HL-60 (cell line): Measurements from ENCODE around the gene GMDS.

ENCODE experiments used
- GABPA ChIP-seq: IDR thresholded peaks from 2 replicates; pipeline ENCODE4 v1.6.1; 2012; ENCODE audit warnings: low read depth
- POLR2AphosphoS5 ChIP-seq: IDR thresholded peaks from 2 replicates; pipeline ENCODE4 v1.6.1; 2012; ENCODE audit warnings: low read depth
- TF ChIP-seq, protein P1 (sequence below): IDR thresholded peaks from one replicate; pipeline ENCODE4 v1.5.1; 2011; ENCODE audit warnings: low read length, control low read depth, inconsistent platforms; ENCODE audit not compliant: insufficient read depth
- TF ChIP-seq, protein P2 (sequence below): IDR thresholded peaks from 2 replicates; pipeline ENCODE4 v1.6.1; 2012; ENCODE audit warnings: low read depth; ENCODE audit not compliant: insufficient replicate concordance

DNA sequence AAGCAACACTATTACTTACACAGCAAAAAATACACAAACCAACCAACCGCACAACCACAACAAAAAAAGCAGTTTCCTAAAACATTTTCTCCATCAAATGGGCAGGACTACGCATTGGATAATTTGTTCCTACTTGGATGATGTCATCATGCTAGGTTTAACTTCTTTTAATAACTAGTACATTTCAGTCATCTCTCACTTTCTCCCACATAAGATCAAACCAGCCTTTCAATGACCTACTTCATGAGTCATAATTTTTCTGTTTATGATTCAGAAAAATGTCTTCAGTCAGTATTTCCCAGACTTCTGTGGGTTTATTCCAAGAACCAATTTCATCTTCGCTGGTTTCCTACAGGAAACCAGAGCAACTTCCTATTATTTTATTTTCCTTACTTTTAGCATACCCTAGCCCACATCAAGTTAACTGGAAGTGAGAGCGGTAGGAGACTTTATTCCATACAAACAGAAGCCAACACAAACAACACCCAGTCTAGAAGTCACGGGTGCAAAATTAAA is 134.2 kb downstream of the GMDS start:
- TF ChIP-seq, protein P1, sequence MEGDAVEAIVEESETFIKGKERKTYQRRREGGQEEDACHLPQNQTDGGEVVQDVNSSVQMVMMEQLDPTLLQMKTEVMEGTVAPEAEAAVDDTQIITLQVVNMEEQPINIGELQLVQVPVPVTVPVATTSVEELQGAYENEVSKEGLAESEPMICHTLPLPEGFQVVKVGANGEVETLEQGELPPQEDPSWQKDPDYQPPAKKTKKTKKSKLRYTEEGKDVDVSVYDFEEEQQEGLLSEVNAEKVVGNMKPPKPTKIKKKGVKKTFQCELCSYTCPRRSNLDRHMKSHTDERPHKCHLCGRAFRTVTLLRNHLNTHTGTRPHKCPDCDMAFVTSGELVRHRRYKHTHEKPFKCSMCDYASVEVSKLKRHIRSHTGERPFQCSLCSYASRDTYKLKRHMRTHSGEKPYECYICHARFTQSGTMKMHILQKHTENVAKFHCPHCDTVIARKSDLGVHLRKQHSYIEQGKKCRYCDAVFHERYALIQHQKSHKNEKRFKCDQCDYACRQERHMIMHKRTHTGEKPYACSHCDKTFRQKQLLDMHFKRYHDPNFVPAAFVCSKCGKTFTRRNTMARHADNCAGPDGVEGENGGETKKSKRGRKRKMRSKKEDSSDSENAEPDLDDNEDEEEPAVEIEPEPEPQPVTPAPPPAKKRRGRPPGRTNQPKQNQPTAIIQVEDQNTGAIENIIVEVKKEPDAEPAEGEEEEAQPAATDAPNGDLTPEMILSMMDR: no peak
- TF ChIP-seq, protein P2, sequence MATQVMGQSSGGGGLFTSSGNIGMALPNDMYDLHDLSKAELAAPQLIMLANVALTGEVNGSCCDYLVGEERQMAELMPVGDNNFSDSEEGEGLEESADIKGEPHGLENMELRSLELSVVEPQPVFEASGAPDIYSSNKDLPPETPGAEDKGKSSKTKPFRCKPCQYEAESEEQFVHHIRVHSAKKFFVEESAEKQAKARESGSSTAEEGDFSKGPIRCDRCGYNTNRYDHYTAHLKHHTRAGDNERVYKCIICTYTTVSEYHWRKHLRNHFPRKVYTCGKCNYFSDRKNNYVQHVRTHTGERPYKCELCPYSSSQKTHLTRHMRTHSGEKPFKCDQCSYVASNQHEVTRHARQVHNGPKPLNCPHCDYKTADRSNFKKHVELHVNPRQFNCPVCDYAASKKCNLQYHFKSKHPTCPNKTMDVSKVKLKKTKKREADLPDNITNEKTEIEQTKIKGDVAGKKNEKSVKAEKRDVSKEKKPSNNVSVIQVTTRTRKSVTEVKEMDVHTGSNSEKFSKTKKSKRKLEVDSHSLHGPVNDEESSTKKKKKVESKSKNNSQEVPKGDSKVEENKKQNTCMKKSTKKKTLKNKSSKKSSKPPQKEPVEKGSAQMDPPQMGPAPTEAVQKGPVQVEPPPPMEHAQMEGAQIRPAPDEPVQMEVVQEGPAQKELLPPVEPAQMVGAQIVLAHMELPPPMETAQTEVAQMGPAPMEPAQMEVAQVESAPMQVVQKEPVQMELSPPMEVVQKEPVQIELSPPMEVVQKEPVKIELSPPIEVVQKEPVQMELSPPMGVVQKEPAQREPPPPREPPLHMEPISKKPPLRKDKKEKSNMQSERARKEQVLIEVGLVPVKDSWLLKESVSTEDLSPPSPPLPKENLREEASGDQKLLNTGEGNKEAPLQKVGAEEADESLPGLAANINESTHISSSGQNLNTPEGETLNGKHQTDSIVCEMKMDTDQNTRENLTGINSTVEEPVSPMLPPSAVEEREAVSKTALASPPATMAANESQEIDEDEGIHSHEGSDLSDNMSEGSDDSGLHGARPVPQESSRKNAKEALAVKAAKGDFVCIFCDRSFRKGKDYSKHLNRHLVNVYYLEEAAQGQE: no peak
- no peak for TF ChIP-seq POLR2AphosphoS5
- no peak for TF ChIP-seq GABPA
